ENCODE measurements around the gene FAM222B.

- no peak for TF ChIP-seq CTCF (IDR thresholded peaks at IDR 0.05)
- TF ChIP-seq POLR2AphosphoS5 (IDR thresholded peaks at IDR 0.05; ENCODE audit: insufficient read depth in 1 of 2, low read depth in 1 of 2): no peak
These were observed 79.3 kb downstream of the FAM222B start for GRCh38 chr17:28763137-28763799.
